Measurements from ENCODE around the gene RPIA.
"Not testable (repeated sequence)": the region's sequence is repeated elsewhere in the genome, so short reads cannot be mapped to it uniquely, and the experiment has no call there.

Gene RPIA

GRCh38 chr2:88795932-88796331 is 104.5 kb downstream of the RPIA start:
- not testable (repeated sequence) for DNase-seq

- DNase-seq, result not testable (repeated sequence)
Measured at GRCh38 chr2:88796523-88796922, 105.0 kb downstream of the RPIA start.

DNA sequence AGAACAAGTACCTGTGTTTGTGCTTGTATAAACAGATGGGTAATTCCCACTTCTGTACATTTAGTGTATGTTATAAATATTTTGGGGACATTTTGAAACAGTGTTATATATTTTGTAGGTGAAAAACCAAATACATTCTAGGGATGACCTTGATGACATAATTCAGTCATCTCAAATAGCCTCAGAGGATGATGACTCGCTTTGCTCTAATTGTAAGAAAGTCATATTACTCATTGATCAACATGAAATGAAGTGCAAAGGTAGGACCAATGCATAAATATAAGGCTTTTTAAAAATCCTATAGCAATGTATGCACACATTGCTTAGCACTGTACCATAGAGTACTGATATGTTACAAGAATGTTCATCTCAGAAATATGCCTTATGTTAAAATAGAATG is 105.7 kb downstream of the RPIA start:
- not testable (repeated sequence) for DNase-seq

Data from T1000 (cell line).